ENCODE measurements around the gene FMNL2.

GRCh38 chr2:152468899-152469692 lies 134.1 kb downstream of the FMNL2 start:
- no peak for TF ChIP-seq CTCF (IDR thresholded peaks at IDR 0.05)
- no peak for TF ChIP-seq POLR2AphosphoS5 (IDR thresholded peaks at IDR 0.05)
- TF ChIP-seq POLR2A (IDR thresholded peaks at IDR 0.05): no peak

All from stomach (tissue), 4 donors.